GM12878 (cell line): ENCODE measurements around the gene TRIM54.

Experiments used
- ATF3 ChIP-seq: IDR thresholded peaks from 2 replicates; pipeline ENCODE4 v1.6.1; 2011; ENCODE audit warnings: low read depth, mild to moderate bottlenecking, low read length, moderate library complexity, borderline replicate concordance; ENCODE audit errors: extremely low read depth
- EZH2 ChIP-seq: IDR thresholded peaks from 2 replicates; pipeline ENCODE4 v1.6.1; 2012; ENCODE audit warnings: low read depth, mild to moderate bottlenecking, control low read depth, inconsistent platforms, low read length, borderline replicate concordance; ENCODE audit not compliant: control insufficient read depth
- TAF1 ChIP-seq: IDR thresholded peaks from 2 replicates; pipeline ENCODE4 v1.6.1; 2011; ENCODE audit warnings: mild to moderate bottlenecking, low read depth, low read length, borderline replicate concordance

- TF ChIP-seq EZH2 (no peak), ATF3 (no peak), TAF1 (no peak)
Measured at GRCh38 chr2:27306136-27306535, 23.9 kb downstream of the TRIM54 start.
